Epithelial cell of proximal tubule (primary cell): ENCODE results near the gene DEPDC5. TPM values are rescaled to one million over a fixed set of nuclear protein-coding genes. Genes with fewer than 3 reads are reported as not detected.

Experiments used
- DNase-seq: peaks from one replicate; pipeline ENCODE4 v3.0.0-alpha.2; 2011; ENCODE audit warnings: low read depth
- H3K4me3 ChIP-seq: 2 replicates; pipeline ENCODE4 v1.5.1; 2011; ENCODE audit warnings: low read depth, mild to moderate bottlenecking, low read length
- CTCF ChIP-seq: conservative IDR thresholded peaks from 2 replicates; pipeline ENCODE4 v1.5.1; 2012; ENCODE audit warnings: low read depth, mild to moderate bottlenecking, low read length
- total RNA-seq: library from RNA; depleted of rRNA; stranded (reverse); fragments of >200 nt; gene quantifications from 2 replicates; pipeline ENCODE4 v1.2.3, GENCODE V29; 2015

The DEPDC5 gene
- total RNA-seq, 1 donor from 2014 or later = 5.4 TPM

- H3K4me3 ChIP-seq = no peak overlapping the region
- no peak for TF ChIP-seq CTCF
- no peak for DNase-seq
Measured at GRCh38 chr22:31818481-31819392, 64.9 kb downstream of the DEPDC5 start.

GRCh38 chr22:31820655-31821054 lies 66.8 kb downstream of the DEPDC5 start:
- DNase-seq = no peak
- no peak overlapping the region for H3K4me3 ChIP-seq
- no peak for TF ChIP-seq CTCF

GRCh38 chr22:31821572-31821971 lies 67.8 kb downstream of the DEPDC5 start:
- DNase-seq = no peak
- TF ChIP-seq CTCF = no peak
- no peak overlapping the region for H3K4me3 ChIP-seq

GRCh38 chr22:31822523-31822922 lies 68.7 kb downstream of the DEPDC5 start:
- DNase-seq = no peak
- TF ChIP-seq CTCF = no peak
- no peak overlapping the region for H3K4me3 ChIP-seq

- TF ChIP-seq CTCF = no peak
- no peak for DNase-seq
- H3K4me3 ChIP-seq = no peak overlapping the region
Measured at GRCh38 chr22:31825513-31825912, 71.7 kb downstream of the DEPDC5 start.

- no peak for TF ChIP-seq CTCF
- DNase-seq = no peak
- H3K4me3 ChIP-seq = no peak overlapping the region
Measured at GRCh38 chr22:31826443-31826842, 72.6 kb downstream of the DEPDC5 start.

- TF ChIP-seq CTCF = no peak
- H3K4me3 ChIP-seq = no peak overlapping the region
- DNase-seq = no peak
Measured at GRCh38 chr22:31828739-31829138, 74.9 kb downstream of the DEPDC5 start.
